GM19395 (cell line): Measurements from ENCODE around the gene ZDHHC6.
"Not testable (repeated sequence)": the region's sequence is repeated elsewhere in the genome, so short reads cannot be mapped to it uniquely, and the experiment has no call there.

ENCODE experiments used
- ATAC-seq: cut with Tn5 transposase; IDR thresholded peaks from one replicate; pipeline ENCODE4 v1.9.1; 2021; ENCODE audit warnings: mild to moderate bottlenecking, moderate library complexity; ENCODE audit not compliant: unreplicated experiment

ZDHHC6 gene, protein sequence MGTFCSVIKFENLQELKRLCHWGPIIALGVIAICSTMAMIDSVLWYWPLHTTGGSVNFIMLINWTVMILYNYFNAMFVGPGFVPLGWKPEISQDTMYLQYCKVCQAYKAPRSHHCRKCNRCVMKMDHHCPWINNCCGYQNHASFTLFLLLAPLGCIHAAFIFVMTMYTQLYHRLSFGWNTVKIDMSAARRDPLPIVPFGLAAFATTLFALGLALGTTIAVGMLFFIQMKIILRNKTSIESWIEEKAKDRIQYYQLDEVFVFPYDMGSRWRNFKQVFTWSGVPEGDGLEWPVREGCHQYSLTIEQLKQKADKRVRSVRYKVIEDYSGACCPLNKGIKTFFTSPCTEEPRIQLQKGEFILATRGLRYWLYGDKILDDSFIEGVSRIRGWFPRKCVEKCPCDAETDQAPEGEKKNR

GRCh38 chr10:112446855-112447619, at the start of gene ZDHHC6, which contains the start of gene VTI1A:
TSS of gene ZDHHC6 (minus strand) at chr10:112446914. CDS start at chr10:112445436, 1,478 bp downstream.
TSS of gene VTI1A (plus strand) at chr10:112447215. CDS start at chr10:112447374, 159 bp downstream.
- ATAC-seq: peak; percentile 92

- ATAC-seq: no peak
These were observed 46.0 kb upstream of the ZDHHC6 start for GRCh38 chr10:112492736-112493135.

DNA sequence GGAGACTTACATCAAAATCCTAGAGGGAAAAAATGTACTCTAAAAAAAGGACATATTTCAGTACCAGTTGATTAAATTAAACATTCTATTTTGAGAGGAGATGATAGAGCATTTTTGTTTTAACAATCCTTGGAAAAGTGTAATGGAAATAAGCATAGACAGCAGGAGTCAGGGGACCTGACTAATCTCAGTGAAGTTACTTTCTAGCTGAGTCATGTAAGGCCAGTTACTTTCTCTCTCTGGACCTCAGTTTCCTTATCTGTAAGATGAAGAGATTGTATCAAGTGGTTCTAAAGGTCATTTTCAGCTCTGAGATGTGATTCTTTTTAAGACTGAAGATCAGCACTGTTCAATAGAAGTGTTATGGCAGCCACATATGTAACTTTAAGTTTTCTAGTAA, 44.4 kb upstream of the ZDHHC6 start:
- no peak for ATAC-seq

DNA sequence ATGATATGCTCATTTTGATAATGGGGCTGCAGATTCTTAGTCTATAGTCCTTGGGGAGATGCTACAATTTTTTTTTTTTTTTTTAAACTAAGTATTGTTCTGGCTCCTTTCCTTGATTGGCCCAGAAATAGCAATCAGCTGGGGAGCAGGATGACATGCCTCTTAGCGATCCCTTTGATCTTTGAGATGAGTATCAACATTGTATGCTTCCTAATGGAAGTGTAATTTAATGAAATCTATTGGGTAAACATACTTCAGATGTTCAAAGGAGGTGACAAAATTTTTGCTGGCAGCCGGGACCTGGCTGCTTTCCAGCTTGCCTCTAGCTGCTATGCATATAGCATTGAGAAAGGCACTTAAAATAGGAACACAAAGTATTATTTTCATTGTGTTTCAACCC, 43.8 kb upstream of the ZDHHC6 start:
- ATAC-seq: no peak

DNA sequence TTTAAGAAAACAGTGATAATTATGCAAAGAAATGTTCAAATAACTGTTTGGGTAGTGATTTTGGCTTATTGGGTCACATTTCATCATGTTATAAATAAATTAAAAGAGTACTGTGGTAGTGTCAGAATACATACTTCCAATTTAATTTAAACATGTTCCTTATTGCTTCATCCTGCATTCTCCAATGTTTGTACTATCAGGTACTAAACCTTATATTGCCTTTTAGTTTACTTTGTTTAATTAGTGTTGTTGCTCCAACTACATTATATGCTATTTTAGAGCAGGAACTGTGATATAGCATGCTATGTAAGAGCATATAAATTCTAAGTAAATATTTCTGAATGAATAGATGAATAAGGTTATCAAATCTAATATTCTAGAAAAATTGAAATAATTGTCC, 41.2 kb upstream of the ZDHHC6 start:
- no peak for ATAC-seq

DNA sequence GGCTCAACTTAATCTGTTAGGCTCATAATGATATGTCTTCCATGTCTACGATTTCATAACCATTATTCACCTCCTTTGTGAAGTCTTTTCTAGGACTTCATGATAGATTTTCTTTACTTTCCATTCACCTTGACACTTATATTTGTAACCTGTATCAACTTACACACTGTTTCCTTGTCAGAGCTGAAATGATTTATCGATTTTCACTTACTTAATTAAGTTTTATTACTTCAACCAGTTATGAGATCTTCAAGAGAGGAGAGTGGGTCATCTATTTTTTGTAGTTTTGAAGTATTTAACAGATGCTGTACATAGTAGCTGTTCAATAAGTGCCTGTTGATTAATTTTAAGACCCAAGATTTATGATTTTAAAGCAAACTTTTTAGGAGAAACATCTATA, 37.7 kb upstream of the ZDHHC6 start:
- no peak for ATAC-seq

GRCh38 chr10:112481602-112482001, 34.9 kb upstream of the ZDHHC6 start:
- ATAC-seq: no peak

DNA sequence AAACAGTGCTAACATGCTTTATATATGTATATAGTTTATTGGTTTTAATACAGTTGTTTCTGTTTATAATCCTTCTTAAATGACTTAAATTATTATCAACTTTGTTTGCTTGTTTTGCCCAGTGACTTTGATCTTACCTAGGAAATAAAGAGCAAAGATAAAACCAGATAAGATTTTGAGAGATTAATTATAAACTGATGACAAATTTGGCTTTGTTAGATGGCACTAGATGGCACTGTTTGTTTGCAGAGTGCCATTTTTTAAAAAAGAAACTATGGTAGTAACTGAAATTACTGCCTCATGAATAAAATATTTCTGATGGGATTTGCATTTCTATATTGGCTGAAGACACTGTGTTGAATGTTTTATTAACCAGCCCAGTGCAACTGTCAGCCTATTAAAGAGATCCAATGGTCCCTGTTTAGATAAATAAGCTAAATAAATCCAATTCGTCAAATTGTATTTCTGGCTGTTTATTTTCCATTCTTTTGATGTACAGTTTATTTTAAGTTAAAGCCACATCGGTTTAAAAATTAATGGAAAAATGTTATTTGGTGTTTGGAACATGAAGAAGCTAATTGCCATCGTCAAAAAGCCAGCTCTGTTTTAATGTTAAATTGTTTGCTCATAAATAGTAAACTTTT, 29.0 kb upstream of the ZDHHC6 start:
- ATAC-seq: no peak

- peak; percentile 78 for ATAC-seq
These were observed 25.3 kb upstream of the ZDHHC6 start for GRCh38 chr10:112471878-112472487.

DNA sequence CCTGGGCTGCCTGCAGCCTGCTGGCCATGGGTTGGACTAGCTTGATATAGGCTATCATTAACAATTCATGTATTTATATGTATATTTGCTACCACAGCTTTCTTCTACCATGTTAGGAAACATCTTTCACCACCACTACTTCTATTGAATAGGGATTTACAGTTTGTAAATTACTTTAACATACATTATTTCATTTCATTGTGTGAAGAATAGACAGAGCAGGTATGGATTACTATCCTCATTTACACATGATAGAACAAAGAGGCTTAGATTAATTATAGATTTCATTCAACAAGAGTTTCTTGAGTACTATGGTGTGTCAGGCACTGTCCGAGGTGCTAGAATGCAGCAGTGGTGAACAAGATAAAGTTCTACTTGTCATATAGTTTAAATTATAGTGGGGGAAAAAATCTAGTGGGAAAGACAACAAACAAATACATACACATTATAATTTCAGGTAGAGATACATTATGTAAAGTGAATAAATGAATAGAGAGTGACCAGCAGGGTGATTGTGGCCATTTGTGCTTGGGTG, 20.9 kb upstream of the ZDHHC6 start:
- no peak for ATAC-seq

DNA sequence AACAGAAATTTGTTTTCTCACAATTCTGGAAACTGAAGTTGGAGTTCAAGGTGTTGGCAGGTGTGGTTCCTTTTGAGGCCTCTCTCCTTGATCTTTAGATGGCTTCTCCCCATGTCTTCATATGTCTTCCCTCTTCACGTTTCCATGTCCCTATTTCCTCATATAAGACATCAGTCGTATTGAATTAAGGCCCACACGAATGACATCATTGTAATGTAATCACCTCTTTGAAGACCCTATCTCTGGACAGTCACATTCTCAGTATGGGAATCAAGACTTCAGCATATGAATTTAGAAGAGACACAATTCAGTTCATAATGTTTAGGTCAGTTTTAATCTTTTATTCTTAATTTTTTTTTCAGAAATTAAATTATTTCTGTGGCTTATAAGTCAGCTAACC, 20.1 kb upstream of the ZDHHC6 start:
- no peak for ATAC-seq

GRCh38 chr10:112465299-112465883, 18.7 kb upstream of the ZDHHC6 start:
- ATAC-seq: no peak

DNA sequence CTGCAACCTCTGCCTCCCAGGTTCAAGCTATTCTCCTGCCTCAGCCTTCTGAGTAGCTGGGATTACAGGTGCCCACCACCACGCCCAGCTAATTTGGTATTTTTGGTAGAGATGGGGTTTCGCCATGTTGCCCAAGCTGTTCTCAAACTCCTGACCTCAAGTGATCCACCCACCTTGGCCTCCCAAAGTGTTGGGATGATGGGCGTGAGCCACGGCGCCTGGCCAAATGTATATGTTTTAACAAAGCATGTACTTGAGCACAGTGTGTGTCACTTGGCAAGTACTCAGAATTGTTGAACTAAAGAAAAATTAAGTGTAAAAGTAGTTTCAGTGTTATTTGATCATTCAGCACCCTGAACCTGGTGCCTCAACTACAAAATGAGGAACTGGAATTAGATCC, 17.4 kb upstream of the ZDHHC6 start:
- not testable (repeated sequence) for ATAC-seq

GRCh38 chr10:112461029-112461887, 14.5 kb upstream of the ZDHHC6 start:
- ATAC-seq: no peak

GRCh38 chr10:112460366-112460765, 13.7 kb upstream of the ZDHHC6 start:
- no peak for ATAC-seq

GRCh38 chr10:112456533-112456932, 9.8 kb upstream of the ZDHHC6 start:
- ATAC-seq: no peak

DNA sequence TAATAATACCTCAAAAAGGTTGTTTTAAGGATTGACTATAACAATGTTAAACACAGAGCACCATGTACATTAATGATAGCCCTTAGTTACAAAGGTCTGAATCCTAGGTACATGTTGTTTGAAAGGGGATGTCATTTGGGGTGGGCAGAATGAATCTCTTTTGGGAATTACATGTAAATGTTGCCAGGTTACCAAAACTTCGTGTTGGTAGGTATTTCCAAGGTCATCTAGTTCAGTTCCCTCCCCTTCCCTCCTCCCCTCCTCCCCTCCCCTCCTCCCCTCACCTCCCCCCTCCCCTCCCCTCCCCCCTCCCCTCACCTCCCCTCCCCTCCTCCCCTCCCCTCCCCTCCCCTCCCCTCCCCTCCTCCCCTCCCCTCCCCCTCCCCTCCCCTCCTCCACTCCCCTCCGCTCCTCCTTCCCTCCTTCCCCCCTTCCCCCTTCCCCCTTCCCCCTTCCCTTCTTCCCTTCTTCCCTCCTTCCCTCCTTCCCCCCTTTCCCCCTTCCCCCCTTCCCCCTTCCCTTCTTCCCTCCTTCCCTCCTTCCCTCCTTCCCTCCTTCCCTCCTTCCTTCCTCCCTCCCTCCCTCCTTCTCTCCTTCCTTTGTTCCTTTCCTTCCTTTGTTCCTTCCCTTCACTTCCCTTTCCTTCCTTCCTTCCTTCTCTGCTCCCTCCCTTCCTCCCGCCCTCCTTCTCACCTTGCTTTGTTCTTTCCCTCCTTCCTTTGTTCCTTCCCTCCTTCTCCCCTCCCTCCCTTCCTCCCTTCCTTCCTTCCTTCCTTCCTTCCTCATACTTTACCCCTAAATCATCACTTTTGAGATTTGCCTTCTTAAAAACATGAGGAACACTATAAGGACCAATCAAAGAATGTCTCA, 8.4 kb upstream of the ZDHHC6 start:
- no peak for ATAC-seq

DNA sequence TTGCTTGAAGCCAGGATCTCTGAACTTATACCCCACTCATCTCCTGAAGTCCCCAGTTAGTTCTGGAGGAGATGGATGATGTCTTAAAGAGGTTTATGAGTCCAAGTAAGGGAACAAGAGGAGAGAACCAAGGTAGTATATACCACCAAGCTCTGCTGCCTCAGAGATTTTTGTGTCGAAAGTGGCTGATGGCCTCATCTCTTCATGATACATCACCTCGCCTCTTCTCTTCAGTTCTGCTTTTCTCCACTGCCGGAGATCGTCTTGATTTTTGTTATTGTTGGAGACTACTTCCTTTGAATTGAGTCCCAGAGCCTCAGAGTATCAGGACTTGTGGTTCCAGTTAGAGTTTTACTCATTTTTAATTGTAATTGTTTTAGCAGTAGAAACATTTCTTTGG, 2.2 kb upstream of the ZDHHC6 start:
- no peak for ATAC-seq

GRCh38 chr10:112447620-112447928, 860 bp upstream of the ZDHHC6 start:
- no peak for ATAC-seq
